Activated naive CD8-positive, alpha-beta T cell (primary cell): Measurements from ENCODE around the gene TEX22.

Source experiments
- H3K27ac Mint-ChIP-seq: one replicate; pipeline ENCODE4 v1.8.0; 2021; ENCODE audit warnings: mixed read lengths
- H3K27me3 Mint-ChIP-seq: one replicate; pipeline ENCODE4 v1.8.0; 2021; ENCODE audit warnings: mixed read lengths
- H3K36me3 Mint-ChIP-seq: one replicate; pipeline ENCODE4 v1.8.0; 2021; ENCODE audit warnings: mixed read lengths
- H3K4me1 Mint-ChIP-seq: one replicate; pipeline ENCODE4 v1.8.0; 2021; ENCODE audit warnings: low read depth, mixed read lengths
- H3K4me3 Mint-ChIP-seq: one replicate; pipeline ENCODE4 v1.8.0; 2021; ENCODE audit warnings: mild to moderate bottlenecking, mixed read lengths
- H3K9me3 Mint-ChIP-seq: one replicate; pipeline ENCODE4 v1.8.0; 2021; ENCODE audit warnings: low read depth, mixed read lengths

The TEX22 gene

GRCh38 chr14:105398044-105398725 is at the start of gene TEX22:
TEX22 (plus strand) TSS chr14:105398538; CDS start chr14:105399341, 803 bp downstream.
- peak within 1 kb of the TSS; percentile 89 for H3K27ac Mint-ChIP-seq
- peak within 1 kb of the TSS; percentile 88 for H3K4me3 Mint-ChIP-seq
- no peaks in the 10 kb centered on the region for H3K27me3 Mint-ChIP-seq
- peaks cover 12% of the 10 kb centered on the region for H3K36me3 Mint-ChIP-seq
- H3K9me3 Mint-ChIP-seq = peaks cover 8% of the 10 kb centered on the region
- peaks cover 18% of the 10 kb centered on the region for H3K4me1 Mint-ChIP-seq

GRCh38 chr14:105348945-105349699 is 49.2 kb upstream of the TEX22 start:
- H3K4me1 Mint-ChIP-seq = peaks cover 3% of the 10 kb centered on the region
- no peaks in the 10 kb centered on the region for H3K27me3 Mint-ChIP-seq
- H3K27ac Mint-ChIP-seq = no peak overlapping the region
- H3K36me3 Mint-ChIP-seq = no peaks in the 10 kb centered on the region
- H3K4me3 Mint-ChIP-seq = no peak overlapping the region
- H3K9me3 Mint-ChIP-seq = no peaks in the 10 kb centered on the region

GRCh38 chr14:105349992-105350391 is 48.3 kb upstream of the TEX22 start:
- Mint-ChIP-seq H3K36me3 (no peaks in the 10 kb centered on the region), H3K27ac (no peak overlapping the region), H3K4me1 (peaks cover 3% of the 10 kb centered on the region), H3K27me3 (no peaks in the 10 kb centered on the region), H3K4me3 (no peak overlapping the region), H3K9me3 (no peaks in the 10 kb centered on the region)

- H3K4me3 Mint-ChIP-seq = no peak overlapping the region
- no peak overlapping the region for H3K27ac Mint-ChIP-seq
- H3K4me1 Mint-ChIP-seq = peaks cover 3% of the 10 kb centered on the region
- no peaks in the 10 kb centered on the region for H3K36me3 Mint-ChIP-seq
- no peaks in the 10 kb centered on the region for H3K27me3 Mint-ChIP-seq
- no peaks in the 10 kb centered on the region for H3K9me3 Mint-ChIP-seq
Observed at GRCh38 chr14:105350450-105351244, 47.7 kb upstream of the TEX22 start.

GRCh38 chr14:105351410-105351809 is 46.9 kb upstream of the TEX22 start:
- Mint-ChIP-seq H3K27me3 (no peaks in the 10 kb centered on the region), H3K9me3 (no peaks in the 10 kb centered on the region), H3K27ac (no peak overlapping the region), H3K4me3 (no peak overlapping the region), H3K4me1 (peaks cover 3% of the 10 kb centered on the region), H3K36me3 (no peaks in the 10 kb centered on the region)

GRCh38 chr14:105351920-105352851 is 46.2 kb upstream of the TEX22 start:
- Mint-ChIP-seq H3K4me3 (no peak overlapping the region), H3K27me3 (no peaks in the 10 kb centered on the region), H3K9me3 (no peaks in the 10 kb centered on the region), H3K36me3 (no peaks in the 10 kb centered on the region), H3K4me1 (peaks cover 3% of the 10 kb centered on the region), H3K27ac (no peak overlapping the region)

- Mint-ChIP-seq H3K27ac (no peak overlapping the region), H3K9me3 (no peaks in the 10 kb centered on the region), H3K4me3 (no peak overlapping the region), H3K4me1 (peaks cover 3% of the 10 kb centered on the region), H3K27me3 (no peaks in the 10 kb centered on the region), H3K36me3 (no peaks in the 10 kb centered on the region)
Observed at GRCh38 chr14:105353136-105353535, 45.2 kb upstream of the TEX22 start.

- Mint-ChIP-seq H3K27ac (no peak overlapping the region), H3K4me1 (peaks cover 3% of the 10 kb centered on the region), H3K9me3 (no peaks in the 10 kb centered on the region), H3K4me3 (no peak overlapping the region), H3K36me3 (no peaks in the 10 kb centered on the region), H3K27me3 (no peaks in the 10 kb centered on the region)
Observed at GRCh38 chr14:105354541-105354940, 43.8 kb upstream of the TEX22 start.

- Mint-ChIP-seq H3K36me3 (no peaks in the 10 kb centered on the region), H3K27ac (no peak overlapping the region), H3K9me3 (no peaks in the 10 kb centered on the region), H3K4me3 (no peak overlapping the region), H3K4me1 (peaks cover 3% of the 10 kb centered on the region), H3K27me3 (no peaks in the 10 kb centered on the region)
Observed at GRCh38 chr14:105355049-105355575, 43.2 kb upstream of the TEX22 start.

GRCh38 chr14:105355850-105356604 is 42.3 kb upstream of the TEX22 start:
- no peaks in the 10 kb centered on the region for H3K9me3 Mint-ChIP-seq
- H3K4me1 Mint-ChIP-seq = peaks cover 3% of the 10 kb centered on the region
- H3K27me3 Mint-ChIP-seq = no peaks in the 10 kb centered on the region
- no peak overlapping the region for H3K4me3 Mint-ChIP-seq
- no peaks in the 10 kb centered on the region for H3K36me3 Mint-ChIP-seq
- H3K27ac Mint-ChIP-seq = no peak overlapping the region

- no peaks in the 10 kb centered on the region for H3K9me3 Mint-ChIP-seq
- H3K27ac Mint-ChIP-seq = no peak overlapping the region
- H3K36me3 Mint-ChIP-seq = no peaks in the 10 kb centered on the region
- no peak overlapping the region for H3K4me3 Mint-ChIP-seq
- H3K27me3 Mint-ChIP-seq = no peaks in the 10 kb centered on the region
- H3K4me1 Mint-ChIP-seq = peaks cover 2% of the 10 kb centered on the region
Observed at GRCh38 chr14:105356927-105357326, 41.4 kb upstream of the TEX22 start.

GRCh38 chr14:105357626-105358025 is 40.7 kb upstream of the TEX22 start:
- no peaks in the 10 kb centered on the region for H3K27me3 Mint-ChIP-seq

GRCh38 chr14:105358140-105358846 is 40.0 kb upstream of the TEX22 start:
- H3K4me1 Mint-ChIP-seq = peaks cover 6% of the 10 kb centered on the region
- H3K4me3 Mint-ChIP-seq = no peak overlapping the region
- no peaks in the 10 kb centered on the region for H3K9me3 Mint-ChIP-seq
- no peaks in the 10 kb centered on the region for H3K36me3 Mint-ChIP-seq
- no peaks in the 10 kb centered on the region for H3K27me3 Mint-ChIP-seq
- H3K27ac Mint-ChIP-seq = no peak overlapping the region

More at GRCh38 chr14:105357626-105358025, 40.7 kb upstream of the TEX22 start:
- Mint-ChIP-seq H3K9me3 (no peaks in the 10 kb centered on the region), H3K36me3 (no peaks in the 10 kb centered on the region), H3K4me3 (no peak overlapping the region), H3K27ac (no peak overlapping the region), H3K4me1 (no peaks in the 10 kb centered on the region)
